ENCODE data around the gene ATG9A.
A peak's percentile ranks its signal among the peaks of the same experiment; 100 is the strongest.

ATG9A gene

DNA sequence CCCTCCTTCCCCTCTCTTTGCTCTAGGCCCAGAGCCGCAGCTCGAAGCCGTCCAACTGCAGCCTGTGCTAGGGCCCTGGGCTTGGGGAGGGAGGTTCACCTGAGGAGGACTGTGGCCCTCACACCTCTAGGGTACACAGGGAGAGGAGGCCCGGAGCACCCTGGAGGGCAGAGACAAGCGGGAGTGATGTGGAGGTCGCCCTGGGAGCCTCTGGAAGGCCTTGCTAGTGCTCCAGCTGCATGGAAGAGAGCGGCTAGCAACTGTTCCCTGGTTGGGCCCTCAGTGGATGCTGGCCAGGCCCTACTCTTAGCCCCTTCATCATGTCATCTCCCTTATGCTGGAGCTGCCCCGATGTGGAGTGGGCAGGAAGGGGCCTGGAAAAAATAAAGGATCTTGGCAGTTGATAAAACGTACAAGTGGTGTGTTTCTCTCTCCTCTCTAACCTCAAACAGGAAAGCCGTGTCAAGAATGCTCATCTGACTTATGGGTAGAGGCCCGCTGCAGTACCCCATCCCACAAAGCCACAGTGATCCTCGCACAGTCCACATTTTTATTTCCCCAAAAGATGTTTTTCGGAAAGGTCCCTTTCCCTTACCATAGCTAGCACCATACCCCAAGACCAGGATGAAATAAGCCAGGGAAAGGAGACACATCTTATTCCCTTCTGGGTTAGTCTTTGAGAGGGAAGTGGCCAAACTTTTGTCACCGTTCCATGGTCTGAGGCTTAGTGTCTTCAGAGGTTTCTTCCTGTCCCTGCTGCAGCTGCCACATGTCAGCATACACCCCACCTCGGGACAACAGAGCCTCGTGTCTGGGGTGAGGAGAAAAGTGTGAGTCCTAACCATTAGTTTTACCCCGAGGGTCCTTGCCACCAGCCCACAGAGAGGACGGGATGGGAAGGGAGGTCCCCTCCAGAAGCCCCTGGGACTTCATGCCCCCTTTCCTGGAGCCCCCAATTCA lies 19.9 kb downstream of the ATG9A start:
- H3K9me2 ChIP-seq (replicated peaks; ENCODE audit: control insufficient read depth, low read length): no peaks in the 10 kb centered on the region
- no peak overlapping the region for H3K27ac ChIP-seq (ENCODE audit: low read depth, low read length)
- H3F3A ChIP-seq (ENCODE audit: control insufficient read depth, insufficient read depth): peaks cover 7% of the 10 kb centered on the region; the same call in 1 of the 2 replicates
- no peak overlapping the region for H3K4me2 ChIP-seq (ENCODE audit: low read length)
- no peaks in the 10 kb centered on the region for H4K20me1 ChIP-seq (ENCODE audit: control insufficient read depth, insufficient read depth, low read depth, low read length)
- no peak overlapping the region for H3K4me3 ChIP-seq (ENCODE audit: low read length)
- no peaks in the 10 kb centered on the region for H3K27me3 ChIP-seq (ENCODE audit: control insufficient read depth, low read length)
- peaks cover 18% of the 10 kb centered on the region for H3K4me1 ChIP-seq (ENCODE audit: control insufficient read depth, low read length)
- no peak for TF ChIP-seq EZH2phosphoT487 (IDR thresholded peaks at IDR 0.05; ENCODE audit: borderline replicate concordance, low read length)
- TF ChIP-seq, protein P1, sequence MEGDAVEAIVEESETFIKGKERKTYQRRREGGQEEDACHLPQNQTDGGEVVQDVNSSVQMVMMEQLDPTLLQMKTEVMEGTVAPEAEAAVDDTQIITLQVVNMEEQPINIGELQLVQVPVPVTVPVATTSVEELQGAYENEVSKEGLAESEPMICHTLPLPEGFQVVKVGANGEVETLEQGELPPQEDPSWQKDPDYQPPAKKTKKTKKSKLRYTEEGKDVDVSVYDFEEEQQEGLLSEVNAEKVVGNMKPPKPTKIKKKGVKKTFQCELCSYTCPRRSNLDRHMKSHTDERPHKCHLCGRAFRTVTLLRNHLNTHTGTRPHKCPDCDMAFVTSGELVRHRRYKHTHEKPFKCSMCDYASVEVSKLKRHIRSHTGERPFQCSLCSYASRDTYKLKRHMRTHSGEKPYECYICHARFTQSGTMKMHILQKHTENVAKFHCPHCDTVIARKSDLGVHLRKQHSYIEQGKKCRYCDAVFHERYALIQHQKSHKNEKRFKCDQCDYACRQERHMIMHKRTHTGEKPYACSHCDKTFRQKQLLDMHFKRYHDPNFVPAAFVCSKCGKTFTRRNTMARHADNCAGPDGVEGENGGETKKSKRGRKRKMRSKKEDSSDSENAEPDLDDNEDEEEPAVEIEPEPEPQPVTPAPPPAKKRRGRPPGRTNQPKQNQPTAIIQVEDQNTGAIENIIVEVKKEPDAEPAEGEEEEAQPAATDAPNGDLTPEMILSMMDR (IDR thresholded peaks at IDR 0.05; ENCODE audit: low read depth, low read length, poor library complexity, severe bottlenecking): no peak
- H3K79me2 ChIP-seq (ENCODE audit: control insufficient read depth, low read length): peaks cover 3% of the 10 kb centered on the region; the same call in 1 of the 2 replicates
- peaks cover 67% of the 10 kb centered on the region for H3K36me3 ChIP-seq (ENCODE audit: control insufficient read depth, low read length)
- no peaks in the 10 kb centered on the region for H3K9me3 ChIP-seq (ENCODE audit: control insufficient read depth, insufficient read depth, low read length)

GRCh38 chr2:219207884-219208740 lies 21.3 kb downstream of the ATG9A start:
- Histone ChIP-seq H3K4me3 (ENCODE audit: low read length) (peak overlapping the region; percentile 88; the same call in 1 of the 2 replicates), H3K4me2 (ENCODE audit: low read length) (peak overlapping the region; percentile 97), H3F3A (ENCODE audit: control insufficient read depth, insufficient read depth) (peaks cover 7% of the 10 kb centered on the region; the same call in 1 of the 2 replicates), H3K4me1 (ENCODE audit: control insufficient read depth, low read length) (peaks cover 18% of the 10 kb centered on the region), H3K27ac (ENCODE audit: low read depth, low read length) (no peak overlapping the region), H3K27me3 (ENCODE audit: control insufficient read depth, low read length) (no peaks in the 10 kb centered on the region), H3K9me2 (replicated peaks; ENCODE audit: control insufficient read depth, low read length) (no peaks in the 10 kb centered on the region), H4K20me1 (ENCODE audit: control insufficient read depth, insufficient read depth, low read depth, low read length) (no peaks in the 10 kb centered on the region), H3K9me3 (ENCODE audit: control insufficient read depth, insufficient read depth, low read length) (no peaks in the 10 kb centered on the region), H3K79me2 (ENCODE audit: control insufficient read depth, low read length) (peaks cover 3% of the 10 kb centered on the region; the same call in 1 of the 2 replicates), H3K36me3 (ENCODE audit: control insufficient read depth, low read length) (peaks cover 53% of the 10 kb centered on the region)
- TF ChIP-seq, protein P1 (IDR thresholded peaks at IDR 0.05; ENCODE audit: low read depth, low read length, poor library complexity, severe bottlenecking): no peak
- no peak for TF ChIP-seq EZH2phosphoT487 (IDR thresholded peaks at IDR 0.05; ENCODE audit: borderline replicate concordance, low read length)

- peaks cover 47% of the 10 kb centered on the region for H3K36me3 ChIP-seq (ENCODE audit: control insufficient read depth, low read length)
- TF ChIP-seq EZH2phosphoT487 (IDR thresholded peaks at IDR 0.05; ENCODE audit: borderline replicate concordance, low read length): no peak
- TF ChIP-seq, protein P1 (IDR thresholded peaks at IDR 0.05; ENCODE audit: low read depth, low read length, poor library complexity, severe bottlenecking): no peak
- H3K4me3 ChIP-seq (ENCODE audit: low read length): peak overlapping the region; percentile 88
- H3K9me2 ChIP-seq (replicated peaks; ENCODE audit: control insufficient read depth, low read length): no peaks in the 10 kb centered on the region
- peaks cover 7% of the 10 kb centered on the region; the same call in 1 of the 2 replicates for H3F3A ChIP-seq (ENCODE audit: control insufficient read depth, insufficient read depth)
- peaks cover 18% of the 10 kb centered on the region for H3K4me1 ChIP-seq (ENCODE audit: control insufficient read depth, low read length)
- peak overlapping the region; percentile 97 for H3K4me2 ChIP-seq (ENCODE audit: low read length)
- peak overlapping the region; percentile 76 for H3K27ac ChIP-seq (ENCODE audit: low read depth, low read length)
- no peaks in the 10 kb centered on the region for H3K9me3 ChIP-seq (ENCODE audit: control insufficient read depth, insufficient read depth, low read length)
- no peaks in the 10 kb centered on the region for H4K20me1 ChIP-seq (ENCODE audit: control insufficient read depth, insufficient read depth, low read depth, low read length)
- peaks cover 3% of the 10 kb centered on the region; the same call in 1 of the 2 replicates for H3K79me2 ChIP-seq (ENCODE audit: control insufficient read depth, low read length)
- no peaks in the 10 kb centered on the region for H3K27me3 ChIP-seq (ENCODE audit: control insufficient read depth, low read length)
Observed at GRCh38 chr2:219207134-219207883, 22.1 kb downstream of the ATG9A start.
